ENCODE results near the gene SBF2.
"Not testable (repeated sequence)": the region's sequence is repeated elsewhere in the genome, so short reads cannot be mapped to it uniquely, and the experiment has no call there.

Gene SBF2

GRCh38 chr11:10261821-10262220 lies 32.2 kb downstream of the SBF2 start:
- DNase-seq = no peak

GRCh38 chr11:10257478-10257877 lies 36.5 kb downstream of the SBF2 start:
- DNase-seq = no peak

GRCh38 chr11:10255388-10256125 lies 38.5 kb downstream of the SBF2 start:
- no peak for DNase-seq

GRCh38 chr11:10249448-10250131 lies 44.4 kb downstream of the SBF2 start:
- DNase-seq = not testable (repeated sequence)

- DNase-seq = no peak
Measured at GRCh38 chr11:10247011-10247410, 47.0 kb downstream of the SBF2 start.

GRCh38 chr11:10243896-10244575 lies 50.0 kb downstream of the SBF2 start:
- DNase-seq = no peak

- no peak for DNase-seq
Measured at GRCh38 chr11:10236840-10237239, 57.2 kb downstream of the SBF2 start.

GRCh38 chr11:10233581-10233980 lies 60.4 kb downstream of the SBF2 start:
- DNase-seq = no peak

GRCh38 chr11:10232756-10233155 lies 61.3 kb downstream of the SBF2 start:
- DNase-seq = no peak

- not testable (repeated sequence) for DNase-seq
Measured at GRCh38 chr11:10231803-10232202, 62.2 kb downstream of the SBF2 start.

- no peak for DNase-seq
Measured at GRCh38 chr11:10225553-10225952, 68.5 kb downstream of the SBF2 start.

GRCh38 chr11:10222399-10222798 lies 71.6 kb downstream of the SBF2 start:
- DNase-seq = no peak

GRCh38 chr11:10221342-10221741 lies 72.7 kb downstream of the SBF2 start:
- DNase-seq = no peak

GRCh38 chr11:10211470-10211869 lies 82.5 kb downstream of the SBF2 start:
- no peak for DNase-seq

- DNase-seq = no peak
Measured at GRCh38 chr11:10209326-10209725, 84.7 kb downstream of the SBF2 start.

- DNase-seq = no peak
Measured at GRCh38 chr11:10208131-10208575, 85.9 kb downstream of the SBF2 start.

- no peak for DNase-seq
Measured at GRCh38 chr11:10205928-10206327, 88.1 kb downstream of the SBF2 start.

GRCh38 chr11:10204021-10204420 lies 90.0 kb downstream of the SBF2 start:
- no peak for DNase-seq

GRCh38 chr11:10201343-10201742 lies 92.7 kb downstream of the SBF2 start:
- no peak for DNase-seq

GRCh38 chr11:10197091-10197490 lies 96.9 kb downstream of the SBF2 start:
- DNase-seq = no peak

GRCh38 chr11:10192036-10192435 lies 102.0 kb downstream of the SBF2 start:
- no peak for DNase-seq

GRCh38 chr11:10181811-10182210 lies 112.2 kb downstream of the SBF2 start:
- DNase-seq = no peak

- DNase-seq = no peak
Measured at GRCh38 chr11:10164621-10165020, 129.4 kb downstream of the SBF2 start.

- DNase-seq = no peak
Measured at GRCh38 chr11:10162222-10162621, 131.8 kb downstream of the SBF2 start.
